ENCODE measurements around the gene CFAP410.
"Not testable (repeated sequence)": the region's sequence is repeated elsewhere in the genome, so short reads cannot be mapped to it uniquely, and the experiment has no call there.

The CFAP410 gene

DNA sequence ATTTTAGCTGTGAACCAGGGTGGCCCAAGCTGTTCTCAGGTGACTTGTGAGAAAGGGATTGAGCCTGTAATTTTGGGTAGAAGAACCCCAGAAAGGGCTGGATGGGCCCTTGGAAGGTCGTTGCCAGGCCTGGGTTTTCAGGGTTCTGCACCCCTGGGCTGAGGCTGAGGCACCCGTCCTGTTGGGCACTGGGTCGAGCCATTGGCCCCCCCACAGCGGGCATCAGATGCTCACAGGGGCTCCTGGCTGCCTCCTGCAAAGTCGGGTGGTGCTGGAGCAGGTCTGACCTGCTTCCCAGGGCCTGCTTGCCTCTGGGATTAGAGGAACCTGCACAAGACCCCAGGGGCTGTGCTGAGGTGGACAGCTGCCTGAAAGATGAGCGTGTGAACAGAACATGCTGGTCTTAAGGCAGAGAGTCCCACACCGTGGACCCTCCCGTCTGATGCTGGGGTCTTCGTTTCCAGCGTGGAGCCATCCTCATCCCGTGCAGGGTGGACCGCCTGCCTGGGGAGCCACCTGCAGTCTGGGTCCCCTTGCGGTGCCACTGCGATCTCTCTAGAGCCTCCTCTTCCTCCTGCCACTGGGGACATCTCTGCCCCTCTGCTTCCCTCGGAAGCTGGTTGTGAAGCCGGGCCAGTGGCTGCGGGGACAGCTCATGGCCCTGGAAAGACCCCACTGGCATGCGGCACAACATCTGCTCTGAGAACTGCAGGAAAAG lies 12.5 kb upstream of the CFAP410 start:
- no peak for DNase-seq (ENCODE audit: low read depth in 2 of 2)

DNA sequence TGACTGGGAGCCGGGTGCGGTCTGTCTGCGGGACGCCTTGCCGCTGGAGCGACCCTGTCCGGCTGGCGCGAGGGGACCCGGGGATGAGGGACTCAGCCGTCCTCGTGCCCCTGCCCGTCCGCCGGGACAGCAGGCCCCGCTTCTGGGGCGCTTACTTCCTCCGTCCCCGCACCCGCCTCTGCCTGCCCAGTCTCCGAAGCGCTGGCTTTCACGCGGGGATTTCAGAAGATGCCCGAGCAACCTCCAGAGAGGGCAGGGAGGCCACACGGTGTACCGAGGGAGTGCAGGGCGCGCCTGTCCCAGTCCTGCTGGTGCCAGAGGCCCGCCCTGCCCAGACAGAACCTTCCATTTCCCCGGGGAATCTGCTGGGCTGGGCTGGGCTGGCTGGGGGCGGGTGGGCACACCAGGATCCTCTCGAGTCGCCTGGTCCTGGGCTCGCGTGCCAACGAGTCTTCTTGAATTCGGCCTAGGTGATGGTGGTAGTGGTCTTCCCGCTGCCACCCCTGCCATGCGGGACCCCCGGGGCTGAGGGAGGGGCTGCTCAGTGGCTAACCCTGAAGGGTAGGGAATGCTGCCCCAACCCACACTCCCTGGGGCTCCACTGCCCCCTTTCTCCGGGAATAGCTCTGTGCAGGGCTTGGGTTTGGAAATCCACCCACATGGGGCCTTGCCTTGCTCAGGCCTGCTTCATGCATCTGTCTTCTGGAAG lies 11.7 kb upstream of the CFAP410 start:
- DNase-seq (ENCODE audit: low read depth in 2 of 2), result no peak

DNA sequence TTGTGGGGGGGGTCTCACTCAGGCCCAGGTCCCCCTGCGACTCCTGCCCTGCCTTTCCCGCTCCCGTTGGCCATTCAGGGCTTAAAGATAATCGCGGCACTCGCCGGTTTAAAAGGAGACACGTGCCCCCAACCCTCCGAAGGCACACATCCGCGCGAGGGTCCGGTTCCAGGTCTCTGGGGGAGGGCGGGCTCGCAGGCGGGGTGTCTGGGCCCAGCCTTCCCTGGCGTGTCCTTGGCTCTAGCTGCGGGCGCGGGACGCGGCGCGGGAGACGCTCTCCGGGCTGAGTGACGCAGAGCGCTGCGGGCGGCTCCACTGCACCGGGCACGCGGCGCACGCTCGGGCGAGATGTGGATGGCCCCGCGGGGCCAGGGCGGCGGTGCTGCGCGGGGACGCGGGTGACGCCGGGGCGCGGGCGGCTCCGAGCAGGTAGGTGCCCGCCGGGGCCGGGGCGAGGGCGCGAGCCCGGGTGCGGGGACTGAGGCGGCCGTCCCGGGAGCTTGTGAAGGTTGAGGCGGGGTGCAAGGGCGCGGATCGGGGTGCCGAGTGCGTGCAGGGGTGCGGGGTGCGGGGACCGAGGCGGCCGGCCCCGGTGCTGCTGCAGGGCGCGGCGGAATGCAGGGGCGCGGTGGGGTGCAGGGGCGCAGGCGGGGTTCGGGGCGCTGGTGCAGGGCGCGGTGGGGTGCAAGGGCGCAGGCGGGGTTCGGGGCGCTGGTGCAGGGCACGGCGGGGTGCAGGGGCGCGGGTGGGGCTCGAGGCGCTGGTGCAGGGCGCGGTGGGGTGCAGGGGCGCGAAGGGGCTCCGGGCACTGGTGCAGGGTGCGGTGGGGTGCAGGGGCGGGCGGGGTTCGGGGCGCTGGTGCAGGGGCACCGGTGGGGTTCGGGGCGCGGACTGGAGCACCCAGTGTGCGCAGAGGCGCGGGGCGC lies 10.9 kb upstream of the CFAP410 start:
- no peak for DNase-seq (ENCODE audit: low read depth in 2 of 2)

DNA sequence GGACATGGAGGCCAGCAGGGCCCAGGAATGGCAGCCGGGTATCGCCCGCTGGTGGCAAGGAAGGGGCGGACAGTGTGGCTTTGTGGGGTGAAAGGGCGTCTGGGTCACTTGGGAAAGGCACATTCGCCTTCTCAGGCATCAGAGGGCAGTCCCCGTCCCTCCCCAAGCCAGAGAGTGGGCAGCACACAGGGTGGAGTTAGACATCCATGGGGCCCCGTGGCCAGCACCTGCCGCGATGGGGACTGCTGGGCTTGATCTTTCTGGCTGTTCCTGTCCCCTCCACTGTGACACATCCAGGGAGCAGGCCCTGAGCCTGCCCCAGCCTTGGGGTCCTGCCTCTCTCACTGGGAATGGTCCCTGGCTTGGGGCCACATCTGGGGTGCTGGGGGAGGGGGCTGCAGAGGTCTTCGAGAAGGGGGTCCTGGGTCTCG lies 10.2 kb upstream of the CFAP410 start:
- DNase-seq (ENCODE audit: low read depth in 2 of 2), result no peak

DNA sequence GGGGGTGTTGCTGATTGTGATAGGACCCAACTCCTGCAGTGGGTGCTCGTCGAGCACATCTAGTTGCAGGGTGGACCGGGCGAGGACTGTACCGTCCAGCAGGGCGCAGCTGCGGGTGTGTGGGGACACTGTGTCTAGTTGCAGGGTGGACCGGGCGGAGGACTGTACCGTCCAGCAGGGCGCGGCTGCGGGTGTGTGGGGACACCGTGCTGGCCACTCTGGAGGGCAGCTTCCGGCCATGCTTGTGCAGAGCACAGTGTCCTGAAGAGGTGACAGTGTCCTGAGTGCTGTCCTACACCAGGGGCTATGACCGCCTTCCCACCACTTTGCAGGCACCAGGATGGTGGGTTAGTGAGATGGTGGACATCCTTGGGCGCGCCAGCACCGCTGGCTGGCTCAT lies 9.7 kb upstream of the CFAP410 start:
- DNase-seq (ENCODE audit: low read depth in 2 of 2), result no peak

DNA sequence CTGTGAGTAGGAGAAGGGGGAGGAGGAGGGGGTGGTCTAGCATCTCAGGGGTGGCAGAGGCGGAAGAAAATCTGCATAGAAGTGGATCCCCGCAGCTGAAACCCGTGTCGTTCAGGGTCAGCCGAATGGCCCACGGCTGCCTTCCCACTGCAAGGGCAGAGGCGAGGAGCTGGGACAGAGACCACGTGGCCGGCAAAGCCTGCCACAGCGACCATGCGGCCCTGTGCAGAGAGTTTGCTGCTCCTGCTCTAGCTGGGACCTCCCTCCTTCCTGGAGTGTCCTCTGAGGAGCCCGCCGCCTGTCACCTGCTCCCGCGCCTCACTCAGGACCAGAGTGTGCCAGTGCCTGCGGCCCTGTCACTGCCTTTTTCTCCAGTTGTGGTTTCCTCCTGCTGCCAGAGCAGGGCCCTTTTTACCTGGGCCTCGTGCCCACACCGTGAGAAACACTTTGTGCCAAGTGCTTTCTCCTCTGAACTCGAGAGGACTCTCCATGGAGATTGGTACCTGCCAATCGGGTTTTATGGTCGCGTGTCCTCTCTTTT lies 8.8 kb upstream of the CFAP410 start:
- DNase-seq (ENCODE audit: low read depth in 2 of 2), result no peak

DNA sequence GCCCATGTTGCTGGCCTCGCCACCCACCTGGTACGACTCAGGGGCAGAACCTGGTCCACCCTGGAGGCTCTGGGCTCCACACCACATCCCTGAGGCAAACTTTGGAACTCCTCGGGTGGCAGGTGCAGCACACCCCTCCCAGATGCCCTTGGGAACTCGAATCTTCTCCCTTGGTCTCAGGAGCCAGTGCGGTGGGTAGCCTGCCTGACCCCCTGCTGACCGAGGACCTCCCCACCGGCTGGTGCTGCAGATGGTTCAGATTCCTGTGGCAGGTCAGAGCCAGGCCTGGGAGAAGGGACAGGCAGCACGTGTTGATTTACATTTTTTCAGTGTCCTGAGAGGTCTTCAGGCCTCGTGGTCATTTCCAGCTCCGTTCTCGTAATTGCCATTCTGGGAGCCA lies 6.3 kb upstream of the CFAP410 start:
- DNase-seq (ENCODE audit: low read depth in 2 of 2), result no peak

DNA sequence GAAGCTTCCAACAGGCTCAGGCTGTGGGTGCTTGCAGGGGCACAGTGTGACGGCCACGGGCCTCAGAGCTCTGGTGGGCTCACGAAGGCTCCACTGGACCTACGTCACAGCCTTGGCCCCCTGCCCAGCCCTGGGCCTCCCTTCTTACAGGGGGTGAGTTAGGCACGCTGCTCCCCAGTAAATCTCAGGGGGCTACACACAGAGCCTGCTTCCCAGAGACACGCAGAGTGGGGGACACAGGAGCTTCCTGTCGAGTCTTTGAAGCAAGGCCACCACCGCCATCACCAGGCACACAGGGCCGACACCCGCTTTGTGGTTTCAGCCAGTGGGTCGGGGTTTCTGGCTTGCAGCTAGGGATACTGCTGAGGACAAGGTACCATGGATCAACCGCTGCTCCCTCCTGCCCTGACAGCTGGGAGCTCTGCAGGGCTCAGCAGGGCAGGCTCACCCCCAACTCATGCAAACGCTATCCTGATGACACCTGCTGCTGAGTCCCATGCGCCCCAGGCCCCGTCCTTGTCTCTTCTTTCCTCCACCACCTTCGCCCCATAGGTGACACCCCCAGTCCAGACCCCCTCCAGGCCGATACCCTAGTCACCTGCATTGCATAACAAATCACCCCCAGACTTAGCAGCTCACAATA lies 5.5 kb upstream of the CFAP410 start:
- DNase-seq (ENCODE audit: low read depth in 2 of 2), result no peak

DNA sequence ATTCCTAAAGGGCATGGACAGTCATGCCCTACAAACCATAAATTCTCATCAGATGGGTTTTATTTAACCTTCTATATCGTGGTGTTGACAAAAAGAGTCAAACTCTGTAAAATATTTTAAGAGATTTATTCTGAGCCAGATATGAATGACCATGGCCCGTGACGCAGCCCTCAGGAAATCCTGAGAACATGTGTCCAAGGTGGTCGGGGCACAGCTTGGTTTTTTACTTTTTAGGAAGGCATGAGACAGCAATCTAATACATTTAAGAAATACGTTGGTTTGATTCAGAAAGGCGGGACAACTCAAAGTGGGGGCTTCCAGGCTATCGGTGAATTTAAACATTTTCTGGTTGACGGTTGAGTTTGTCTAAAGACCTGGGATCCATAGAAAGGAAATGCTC lies 3.8 kb upstream of the CFAP410 start:
- DNase-seq (ENCODE audit: low read depth in 2 of 2), result not testable (repeated sequence)

DNA sequence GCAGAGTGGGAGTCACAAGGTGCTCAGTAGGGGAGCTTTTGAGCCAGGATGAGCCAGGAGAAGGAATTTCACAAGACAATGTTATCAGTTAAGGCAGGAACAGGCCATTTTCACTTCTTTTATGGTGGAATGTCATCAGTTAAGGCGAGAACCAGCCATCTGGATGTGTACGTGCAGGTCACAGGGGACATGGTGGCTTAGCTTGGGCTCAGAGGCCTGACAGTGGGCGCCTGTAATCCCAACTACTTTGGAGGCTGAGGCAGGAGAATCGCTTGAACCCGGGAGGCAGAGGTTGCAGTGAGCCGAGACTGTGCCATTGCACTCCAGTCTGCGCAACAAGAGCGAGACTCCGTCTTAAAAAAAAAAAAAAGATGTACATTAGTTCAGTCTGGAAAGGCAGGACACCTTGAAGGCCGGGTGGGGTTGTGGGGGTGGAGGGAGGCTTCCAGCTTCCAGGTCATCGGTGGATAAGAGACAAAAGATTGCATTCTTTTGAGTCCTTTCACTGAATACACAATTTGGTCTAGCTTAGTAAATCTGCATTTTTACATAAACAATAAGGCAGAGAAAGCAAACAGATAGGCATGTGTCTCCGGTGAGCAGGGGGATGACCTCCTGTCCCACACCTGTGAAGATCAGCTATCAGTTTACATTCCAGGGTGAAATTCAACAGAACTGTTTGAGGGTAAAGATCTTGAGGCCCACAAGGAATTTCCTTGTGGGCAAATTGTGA lies 2.7 kb upstream of the CFAP410 start:
- DNase-seq (ENCODE audit: low read depth in 2 of 2), result not testable (repeated sequence)

DNA sequence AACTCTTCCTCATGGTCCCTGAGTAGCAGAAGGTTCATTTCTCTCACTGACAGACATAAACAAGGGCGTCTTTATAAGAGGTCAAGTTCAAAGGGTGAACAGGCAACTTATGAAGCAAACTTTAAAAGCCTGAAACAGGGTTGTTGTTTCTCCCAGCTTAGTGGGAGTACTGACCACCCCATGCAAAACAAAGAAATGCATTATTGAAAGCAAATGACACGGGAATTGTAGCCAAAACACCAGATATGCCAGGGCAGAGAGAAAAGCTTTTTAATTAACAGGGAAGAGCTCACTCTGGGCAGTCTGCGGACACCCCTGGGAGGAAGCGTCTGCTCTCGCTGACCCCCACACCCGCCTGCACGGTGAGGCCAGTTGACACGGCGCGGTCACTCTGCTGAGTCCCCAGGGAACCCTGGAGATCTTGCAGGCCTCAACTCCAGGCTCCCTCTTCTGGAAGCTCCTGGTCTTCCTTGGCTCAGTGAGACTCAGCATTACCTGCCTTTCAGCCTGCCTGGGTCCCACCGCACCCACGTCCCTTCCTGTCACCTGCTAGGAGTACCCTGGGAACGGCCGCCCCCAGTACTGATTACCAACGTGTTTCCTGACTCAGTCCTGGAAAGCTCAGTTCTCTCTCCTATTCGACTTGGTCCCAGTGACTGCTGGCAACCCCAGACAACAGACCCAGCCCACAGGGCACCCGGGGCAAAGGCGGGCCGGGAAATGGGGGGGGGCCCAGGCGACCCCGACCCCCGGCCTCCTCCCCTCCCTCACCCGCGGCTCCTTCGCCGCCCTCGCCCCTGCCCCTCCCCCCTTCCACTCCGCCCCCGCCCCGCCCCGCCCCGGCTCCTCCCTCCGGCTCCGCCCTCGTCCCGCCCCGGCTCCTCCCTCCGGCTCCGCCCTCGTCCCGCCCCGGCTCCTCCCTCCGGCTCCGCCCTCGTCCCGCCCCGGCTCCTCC lies 972 bp downstream of the CFAP410 start:
- DNase-seq (ENCODE audit: low read depth in 2 of 2), result no peak

DNA sequence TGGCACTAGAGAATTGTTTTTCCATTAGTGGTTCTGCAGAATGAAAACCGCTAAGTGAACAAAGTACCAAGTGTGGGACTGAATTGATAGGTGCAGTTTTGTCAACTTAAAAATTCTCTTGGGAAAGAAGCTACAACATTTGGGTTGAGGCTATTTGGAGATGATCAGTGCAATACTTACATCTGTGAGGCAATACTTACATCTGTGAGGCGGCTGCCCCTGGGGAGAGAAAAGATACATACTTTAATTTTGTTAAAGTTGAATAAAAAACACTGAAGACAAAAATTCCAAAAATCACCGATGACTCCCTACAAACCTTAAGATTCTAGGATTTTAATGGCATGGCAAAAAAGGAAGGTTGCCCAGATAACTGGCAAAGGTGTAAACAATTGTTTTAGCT lies 1.7 kb downstream of the CFAP410 start:
- no peak for DNase-seq (ENCODE audit: low read depth in 2 of 2)

DNA sequence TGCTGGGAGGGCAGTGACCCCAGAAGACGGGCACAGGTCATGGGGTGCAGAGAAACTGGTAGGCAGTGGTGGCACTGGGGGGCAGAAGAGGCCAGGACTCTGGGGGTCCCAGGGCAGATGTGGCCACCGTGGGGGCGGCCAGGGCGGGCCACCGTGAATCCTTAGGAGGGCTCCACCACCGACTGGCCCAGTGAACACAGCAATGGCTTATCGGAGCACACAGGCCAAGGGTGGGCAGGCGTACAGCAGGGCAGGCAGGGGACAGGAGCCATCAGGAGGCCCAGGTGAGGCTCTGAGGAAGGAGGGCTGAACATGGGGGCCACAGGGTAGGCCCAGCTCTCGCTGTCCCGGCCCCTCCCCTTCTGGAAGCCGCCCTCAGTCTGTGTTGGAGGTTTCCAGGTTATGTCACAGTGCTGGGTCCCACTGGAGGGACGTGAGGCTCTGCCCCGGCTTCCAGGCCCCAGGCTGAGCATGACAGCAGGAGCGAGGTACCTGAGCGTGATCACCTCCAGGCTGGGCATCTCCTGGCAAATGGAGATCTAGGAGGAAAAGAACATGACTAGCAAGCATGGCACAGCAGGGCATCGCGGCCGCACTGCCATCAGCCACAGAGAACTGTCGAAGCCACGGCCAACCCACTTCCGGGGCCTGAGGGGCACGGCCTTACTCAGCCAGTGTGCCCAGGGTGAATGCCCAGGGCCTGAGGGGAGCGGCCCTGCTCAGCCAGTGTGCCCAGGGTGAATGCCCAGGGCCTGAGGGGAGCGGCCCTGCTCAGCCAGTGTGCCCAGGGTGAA lies 3.7 kb downstream of the CFAP410 start:
- DNase-seq (ENCODE audit: low read depth in 2 of 2), result no peak

DNA sequence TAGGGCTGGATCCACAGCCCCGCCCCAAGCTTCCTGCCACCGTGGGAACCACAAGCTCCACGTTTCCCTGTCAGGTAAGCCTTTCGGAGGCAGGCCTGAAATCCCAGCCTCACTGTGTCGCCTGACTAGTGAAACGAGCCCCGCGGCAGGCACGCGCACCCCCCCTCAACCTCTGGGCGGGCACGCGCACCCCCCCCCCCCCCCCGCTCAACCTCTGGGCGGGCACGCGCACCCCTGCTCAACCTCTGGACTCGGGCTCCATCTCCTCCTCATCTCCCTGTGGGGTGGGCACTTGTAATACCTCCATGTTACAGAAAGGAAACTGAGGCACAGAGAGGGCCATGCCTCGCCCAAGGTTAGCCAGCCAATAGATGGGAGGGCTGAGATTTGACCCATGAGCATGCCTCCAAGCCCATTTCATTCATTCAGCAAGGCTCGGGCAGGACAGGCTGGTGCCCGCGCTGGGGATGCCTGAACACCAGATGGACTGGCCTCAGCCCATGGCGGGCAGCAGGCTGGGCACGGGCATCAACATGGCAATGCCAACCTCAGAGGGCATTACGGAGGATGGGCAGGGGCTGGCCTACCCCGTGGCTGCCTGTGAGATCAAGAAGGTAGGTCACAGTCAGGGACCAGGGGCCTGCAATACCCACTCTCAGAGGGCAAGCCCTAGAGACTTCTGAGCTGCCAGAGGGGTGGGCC lies 4.7 kb downstream of the CFAP410 start:
- DNase-seq (ENCODE audit: low read depth in 2 of 2), result no peak

DNA sequence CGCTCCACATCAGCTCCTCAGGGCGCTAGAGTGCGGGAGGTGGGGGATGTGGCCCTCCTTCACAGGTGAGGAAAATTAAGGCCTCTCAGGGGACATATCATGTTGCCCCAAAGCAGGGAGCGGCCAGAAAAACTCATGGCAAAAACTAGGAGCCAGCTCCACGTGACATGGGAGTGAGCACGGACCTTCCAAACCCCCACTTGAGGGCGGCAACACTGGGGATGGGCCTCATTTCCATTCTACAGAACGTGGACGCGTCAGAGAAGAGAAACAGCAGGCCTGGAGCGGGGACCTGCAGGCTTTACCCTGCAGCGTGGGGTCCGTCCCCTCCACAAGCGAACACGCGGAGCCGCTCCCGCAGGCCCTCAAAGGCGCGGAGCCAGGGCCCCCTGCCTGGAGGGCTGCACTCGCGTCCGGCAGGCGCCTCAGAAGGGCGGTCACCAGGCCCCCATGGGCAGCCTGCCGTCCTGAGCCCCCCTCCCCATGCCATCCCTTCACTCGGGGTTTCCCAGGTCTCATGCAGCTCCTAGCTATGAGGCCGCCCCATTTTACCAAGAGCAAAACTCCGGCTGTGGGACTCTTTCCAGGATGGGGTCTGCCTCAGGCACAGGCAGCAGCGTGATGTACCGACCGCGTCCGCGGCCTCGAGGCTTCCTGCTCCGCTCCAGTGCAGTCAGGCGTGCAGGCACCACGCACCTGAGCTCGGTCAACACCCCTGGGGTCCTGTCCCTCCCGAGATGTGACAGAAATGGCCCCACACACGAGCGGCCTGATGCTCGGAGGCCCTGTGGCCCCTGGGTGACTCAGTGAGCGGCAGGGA lies 5.5 kb downstream of the CFAP410 start:
- no peak for DNase-seq (ENCODE audit: low read depth in 2 of 2)

DNA sequence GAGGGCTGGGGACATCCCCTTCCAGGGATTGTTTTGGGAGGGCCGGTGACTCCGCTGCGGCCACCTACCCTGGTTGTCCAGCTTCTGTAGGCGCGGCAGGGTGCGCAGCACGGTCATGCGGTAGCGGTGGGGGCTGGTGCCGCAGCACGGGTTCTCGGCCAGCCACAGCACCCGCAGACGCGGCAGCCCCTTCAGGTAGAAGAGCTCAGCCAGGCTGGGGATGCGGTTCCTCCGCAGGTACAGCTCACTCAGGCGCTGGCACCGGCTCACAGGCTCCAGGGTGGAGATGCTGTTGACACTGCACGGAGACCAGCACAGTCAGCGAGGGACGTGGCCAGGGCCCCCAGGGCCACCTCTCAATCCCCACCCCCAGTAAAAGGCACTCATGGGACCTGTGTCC lies 6.2 kb downstream of the CFAP410 start:
- no peak for DNase-seq (ENCODE audit: low read depth in 2 of 2)

DNA sequence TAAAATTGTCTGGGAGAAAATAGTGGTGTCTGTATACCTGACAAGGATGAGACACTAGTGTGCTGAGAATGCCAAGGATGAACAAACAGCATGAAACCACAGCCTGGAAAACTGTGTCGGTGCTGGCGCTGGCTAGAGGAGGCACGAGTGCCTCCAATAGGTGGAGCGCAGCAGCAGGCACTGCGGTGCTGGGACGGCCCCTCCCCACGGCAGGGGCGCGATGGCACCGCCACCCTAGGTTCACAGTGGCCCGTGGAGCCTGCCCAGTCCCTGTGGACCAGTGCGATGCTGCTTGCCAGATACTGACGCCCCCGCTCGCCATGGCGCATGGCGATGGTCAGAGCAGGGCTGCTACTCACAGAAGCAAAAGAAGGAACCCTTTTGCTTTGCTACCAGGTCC lies 6.8 kb downstream of the CFAP410 start:
- DNase-seq (ENCODE audit: low read depth in 2 of 2), result no peak

All from fibroblast of skin of left quadriceps (primary cell).